Trophoblast cell (in vitro differentiated cells and primary cell): Measurements from ENCODE around the gene TMEM200B.
A peak's percentile ranks its signal among the peaks of the same experiment; 100 is the strongest.

Experiments
- DNase-seq, 2 donors: peaks; one replicate each; pipeline ENCODE4 v3.0.0-alpha.2; 2016
- H2AFZ ChIP-seq: 2 replicates; pipeline ENCODE4 v1.6.1; 2013; ENCODE audit warnings: low read length, moderate library complexity, mild to moderate bottlenecking; ENCODE audit not compliant: insufficient read depth, poor library complexity
- H2AK5ac ChIP-seq: 2 replicates; pipeline ENCODE4 v1.6.1; 2013; ENCODE audit warnings: mild to moderate bottlenecking, low read length
- H2BK120ac ChIP-seq: 2 replicates; pipeline ENCODE4 v1.6.1; 2013; ENCODE audit warnings: low read length, mild to moderate bottlenecking, moderate library complexity; ENCODE audit not compliant: insufficient read depth, poor library complexity
- H2BK12ac ChIP-seq: 2 replicates; pipeline ENCODE4 v1.6.1; 2013; ENCODE audit warnings: mild to moderate bottlenecking, low read length, moderate library complexity
- H2BK5ac ChIP-seq: 2 replicates; pipeline ENCODE4 v1.6.1; 2013; ENCODE audit warnings: low read length, low read depth, moderate library complexity, mild to moderate bottlenecking; ENCODE audit not compliant: poor library complexity
- H3K14ac ChIP-seq: 2 replicates; pipeline ENCODE4 v1.6.1; 2013; ENCODE audit warnings: mild to moderate bottlenecking, low read length
- H3K18ac ChIP-seq: 2 replicates; pipeline ENCODE4 v1.6.1; 2013; ENCODE audit warnings: mild to moderate bottlenecking, low read length
- H3K23ac ChIP-seq: 2 replicates; pipeline ENCODE4 v1.6.1; 2013; ENCODE audit warnings: low read length
- H3K27ac ChIP-seq: 2 replicates; pipeline ENCODE4 v1.5.1; 2013; ENCODE audit warnings: low read depth, mild to moderate bottlenecking, inconsistent platforms, low read length, moderate library complexity
- H3K27me3 ChIP-seq: 2 replicates; pipeline ENCODE4 v1.6.1; 2013; ENCODE audit warnings: inconsistent platforms, mild to moderate bottlenecking, low read length, moderate library complexity; ENCODE audit not compliant: insufficient read depth
- H3K36me3 ChIP-seq, 2 experiments: 1 replicate in 1 of 2; 2 replicates in 1 of 2; pipeline ENCODE4 v1.6.1; 2013; ENCODE audit warnings: low read length in 2 of 2, mild to moderate bottlenecking in 2 of 2, moderate library complexity in 1 of 2; ENCODE audit not compliant: insufficient read depth in 2 of 2, control insufficient read depth in 1 of 2
- H3K4ac ChIP-seq: 2 replicates; pipeline ENCODE4 v1.6.1; 2013; ENCODE audit warnings: low read depth, mild to moderate bottlenecking, low read length, moderate library complexity
- H3K4me1 ChIP-seq, 2 experiments: 1 replicate in 1 of 2; 2 replicates in 1 of 2; pipeline ENCODE4 v1.6.1; 2013; ENCODE audit warnings: low read length in 2 of 2, mild to moderate bottlenecking in 2 of 2, moderate library complexity in 1 of 2; ENCODE audit not compliant: insufficient read depth in 2 of 2, control insufficient read depth in 1 of 2
- H3K4me2 ChIP-seq: 2 replicates; pipeline ENCODE4 v1.6.1; 2013; ENCODE audit warnings: inconsistent platforms, mild to moderate bottlenecking, low read length, moderate library complexity
- H3K4me3 ChIP-seq: 2 replicates; pipeline ENCODE4 v1.5.1; 2013; ENCODE audit warnings: mild to moderate bottlenecking, low read depth, low read length, inconsistent platforms
- H3K79me1 ChIP-seq: one replicate; pipeline ENCODE4 v1.6.1; 2013; ENCODE audit warnings: low read length
- H3K79me2 ChIP-seq: 2 replicates; pipeline ENCODE4 v1.6.1; 2013; ENCODE audit warnings: low read length, mild to moderate bottlenecking; ENCODE audit not compliant: control insufficient read depth, insufficient read depth, poor library complexity
- H3K9ac ChIP-seq: 2 replicates; pipeline ENCODE4 v1.6.1; 2013; ENCODE audit warnings: mild to moderate bottlenecking, low read length
- H3K9me3 ChIP-seq: 2 replicates; pipeline ENCODE4 v1.6.1; 2013; ENCODE audit warnings: low read depth, mild to moderate bottlenecking, control low read depth, inconsistent platforms, low read length; ENCODE audit not compliant: insufficient read depth
- H4K12ac ChIP-seq: 2 replicates; pipeline ENCODE4 v1.6.1; 2013; ENCODE audit warnings: low read depth, mild to moderate bottlenecking, low read length, moderate library complexity
- H4K8ac ChIP-seq: 2 replicates; pipeline ENCODE4 v1.6.1; 2013; ENCODE audit warnings: low read depth, mild to moderate bottlenecking, low read length, moderate library complexity
- H4K91ac ChIP-seq: one replicate; pipeline ENCODE4 v1.6.1; 2013; ENCODE audit warnings: low read depth, mild to moderate bottlenecking, low read length, moderate library complexity
- WGBS: extraction: QIAGEN DNeasy Blood & Tissue Kit; methylation state at CpG from one replicate; pipeline ENCODE4 v1.1.7; 2013; ENCODE audit warnings: missing lambda C conversion rate; ENCODE audit not compliant: insufficient read length, insufficient coverage; ENCODE audit errors: extremely low coverage; 5-methylcytosine and 5-hydroxymethylcytosine counted together

TMEM200B gene

GRCh38 chr1:29099286-29099685, 24.4 kb downstream of the TMEM200B start:
- Histone ChIP-seq H4K91ac (no peak overlapping the region), H4K12ac (peak overlapping the region; percentile 43), H3K14ac (no peak overlapping the region), H2BK5ac (no peak overlapping the region), H3K36me3 (peaks cover 0 to 1% of the 10 kb centered on the region in 2 experiments), H3K79me1 (no peaks in the 10 kb centered on the region), H3K9me3 (no peaks in the 10 kb centered on the region), H3K27me3 (no peaks in the 10 kb centered on the region), H2AK5ac (no peak overlapping the region), H2BK12ac (no peak overlapping the region), H4K8ac (no peak overlapping the region), H3K4me1 (no peaks in the 10 kb centered on the region), H2BK120ac (no peak overlapping the region), H2AFZ (no peak overlapping the region), H3K23ac (no peak overlapping the region), H3K4ac (no peak overlapping the region), H3K18ac (no peak overlapping the region), H3K4me2 (no peak overlapping the region), H3K4me3 (no peak overlapping the region), H3K79me2 (no peaks in the 10 kb centered on the region), H3K9ac (no peak overlapping the region), H3K27ac (no peak overlapping the region)
- WGBS, result no CpG with 5 or more reads among the region's 4 CpGs
- DNase-seq, result no peak

GRCh38 chr1:29096231-29096886, 27.3 kb downstream of the TMEM200B start:
- H2AK5ac ChIP-seq, result no peak overlapping the region
- no peaks in the 10 kb centered on the region for H3K4me1 ChIP-seq
- no peak overlapping the region for H3K23ac ChIP-seq
- no peak overlapping the region for H2BK12ac ChIP-seq
- no peak overlapping the region for H3K4me2 ChIP-seq
- no peak overlapping the region for H3K27ac ChIP-seq
- H3K4me3 ChIP-seq, result no peak overlapping the region
- no peaks in the 10 kb centered on the region for H3K79me2 ChIP-seq
- H4K91ac ChIP-seq, result no peak overlapping the region
- H3K18ac ChIP-seq, result no peak overlapping the region
- H3K79me1 ChIP-seq, result no peaks in the 10 kb centered on the region
- no peaks in the 10 kb centered on the region for H3K36me3 ChIP-seq
- H3K4ac ChIP-seq, result no peak overlapping the region
- H2AFZ ChIP-seq, result no peak overlapping the region
- no peak overlapping the region for H4K8ac ChIP-seq
- H3K9ac ChIP-seq, result no peak overlapping the region
- H4K12ac ChIP-seq, result no peak overlapping the region
- H2BK5ac ChIP-seq, result no peak overlapping the region
- peak in 1 of 2 donors; percentile 10 for DNase-seq
- no CpG with 5 or more reads among the region's 4 CpGs for WGBS
- H3K9me3 ChIP-seq, result no peaks in the 10 kb centered on the region
- H2BK120ac ChIP-seq, result no peak overlapping the region
- no peak overlapping the region for H3K14ac ChIP-seq
- no peaks in the 10 kb centered on the region for H3K27me3 ChIP-seq

- Histone ChIP-seq H3K9ac (no peak overlapping the region), H4K12ac (no peak overlapping the region), H2AK5ac (no peak overlapping the region), H4K8ac (no peak overlapping the region), H3K27me3 (no peaks in the 10 kb centered on the region), H4K91ac (no peak overlapping the region), H3K4ac (no peak overlapping the region), H3K9me3 (no peaks in the 10 kb centered on the region), H3K27ac (no peak overlapping the region), H3K79me2 (no peaks in the 10 kb centered on the region), H3K23ac (no peak overlapping the region), H3K14ac (no peak overlapping the region), H2BK12ac (no peak overlapping the region), H2BK5ac (no peak overlapping the region), H3K79me1 (no peaks in the 10 kb centered on the region), H2BK120ac (no peak overlapping the region), H3K4me3 (no peak overlapping the region), H3K4me1 (no peaks in the 10 kb centered on the region), H3K4me2 (no peak overlapping the region), H3K36me3 (no peaks in the 10 kb centered on the region), H2AFZ (no peak overlapping the region), H3K18ac (no peak overlapping the region)
- no CpG with 5 or more reads among the region's 1 CpG for WGBS
- no peak for DNase-seq
Measured at GRCh38 chr1:29094954-29095353, 28.7 kb downstream of the TMEM200B start.

- H3K14ac ChIP-seq, result no peak overlapping the region
- no peak overlapping the region for H2AFZ ChIP-seq
- no peak overlapping the region for H3K9ac ChIP-seq
- no CpG with 5 or more reads among the region's 3 CpGs for whole genome bisulfite sequencing
- H3K4me3 ChIP-seq, result no peak overlapping the region
- no peak overlapping the region for H2BK12ac ChIP-seq
- H3K27ac ChIP-seq, result no peak overlapping the region
- H3K23ac ChIP-seq, result no peak overlapping the region
- H2BK120ac ChIP-seq, result no peak overlapping the region
- H3K79me1 ChIP-seq, result no peaks in the 10 kb centered on the region
- H2BK5ac ChIP-seq, result no peak overlapping the region
- H3K18ac ChIP-seq, result no peak overlapping the region
- H2AK5ac ChIP-seq, result no peak overlapping the region
- no peaks in the 10 kb centered on the region for H3K27me3 ChIP-seq
- no peaks in the 10 kb centered on the region for H3K4me1 ChIP-seq
- no peaks in the 10 kb centered on the region for H3K79me2 ChIP-seq
- no peak overlapping the region for H4K8ac ChIP-seq
- H3K4ac ChIP-seq, result no peak overlapping the region
- no peak overlapping the region for H4K91ac ChIP-seq
- no peaks in the 10 kb centered on the region for H3K36me3 ChIP-seq
- H4K12ac ChIP-seq, result no peak overlapping the region
- DNase-seq, result no peak
- H3K4me2 ChIP-seq, result no peak overlapping the region
- H3K9me3 ChIP-seq, result no peaks in the 10 kb centered on the region
Measured at GRCh38 chr1:29094433-29094832, 29.3 kb downstream of the TMEM200B start.
